IMR-90 (cell line): ENCODE results near the gene LRRC10B. TPM values are rescaled to one million over a fixed set of nuclear protein-coding genes. Genes with fewer than 3 reads are reported as not detected.

Experiments used
- ATAC-seq: fragments of 200-7000 bp; cut with Tn5 transposase; 2 replicates; pipeline ENCODE4 v1.9.1; 2020; ENCODE audit warnings: low read depth, mild to moderate bottlenecking, moderate library complexity
- BruUV-seq: library from RNA; stranded (reverse); fragments of 400-500 nt; replicated peaks from 2 replicates; lab custom pipeline; 2021; lab: Mats Ljungman, UMichigan
- CTCF ChIA-PET: fragments of 300-600 bp; formaldehyde crosslinking; extraction: SDS; loops from one replicate; lab custom pipeline; 2021; ENCODE audit warnings: antibody characterized with exemption; lab: Yijun Ruan, JAX
- POLR2A ChIA-PET: fragments of 300-600 bp; sonication (Branson Sonifier 250); formaldehyde crosslinking; loops from one replicate; lab custom pipeline; 2022; ENCODE audit warnings: antibody characterized with exemption; ENCODE audit not compliant: unreplicated experiment; lab: Charles Lee
- DNase-seq: peaks from one replicate; pipeline ENCODE4 v3.0.0; 2013
- H2AFZ ChIP-seq: replicated peaks from 2 replicates; pipeline ENCODE3; 2013; ENCODE audit warnings: low read length, mild to moderate bottlenecking; ENCODE audit not compliant: poor library complexity
- H2AK5ac ChIP-seq: 2 replicates; pipeline ENCODE4 v1.6.1; 2013; ENCODE audit warnings: low read depth, low read length, inconsistent platforms
- H2AK9ac ChIP-seq: replicated peaks from 2 replicates; pipeline ENCODE3; 2013; ENCODE audit warnings: mild to moderate bottlenecking, low read depth, low read length, moderate library complexity; ENCODE audit not compliant: poor library complexity
- H2BK120ac ChIP-seq: 2 replicates; pipeline ENCODE4 v1.6.1; 2013; ENCODE audit warnings: low read depth, low read length, inconsistent platforms
- H2BK15ac ChIP-seq: 3 replicates; pipeline ENCODE4 v1.6.1; 2013; ENCODE audit warnings: low read depth, low read length, inconsistent platforms
- H2BK20ac ChIP-seq: 2 replicates; pipeline ENCODE4 v1.6.1; 2013; ENCODE audit warnings: low read depth, mild to moderate bottlenecking, inconsistent platforms, low read length, moderate library complexity
- H2BK5ac ChIP-seq: 2 replicates; pipeline ENCODE4 v1.6.1; 2013; ENCODE audit warnings: mild to moderate bottlenecking, low read depth, low read length, inconsistent platforms; ENCODE audit not compliant: poor library complexity, severe bottlenecking
- H3K14ac ChIP-seq: replicated peaks from 2 replicates; pipeline ENCODE4 v1.6.1; 2013; ENCODE audit warnings: low read depth, low read length, inconsistent platforms
- H3K18ac ChIP-seq: 2 replicates; pipeline ENCODE4 v1.6.1; 2013; ENCODE audit warnings: low read depth, low read length, control low read depth
- H3K23ac ChIP-seq: 2 replicates; pipeline ENCODE4 v1.6.1; 2013; ENCODE audit warnings: low read depth, low read length, inconsistent platforms
- H3K27ac ChIP-seq: 2 replicates; pipeline ENCODE4 v1.5.1; 2013; ENCODE audit warnings: mild to moderate bottlenecking, control low read depth, low read length; ENCODE audit not compliant: insufficient read depth
- H3K27me3 ChIP-seq: 2 replicates; pipeline ENCODE4 v1.6.1; 2013; ENCODE audit warnings: low read length; ENCODE audit not compliant: control insufficient read depth, insufficient read depth
- H3K36me3 ChIP-seq: 2 replicates; pipeline ENCODE4 v1.6.1; 2013; ENCODE audit warnings: low read length, mixed read lengths; ENCODE audit not compliant: control insufficient read depth, insufficient read depth
- H3K4ac ChIP-seq: 2 replicates; pipeline ENCODE4 v1.6.1; 2013; ENCODE audit warnings: low read depth, low read length, inconsistent platforms
- H3K4me1 ChIP-seq: 2 replicates; pipeline ENCODE4 v1.6.1; 2013; ENCODE audit warnings: low read length, mixed read lengths; ENCODE audit not compliant: control insufficient read depth, insufficient read depth
- H3K4me2 ChIP-seq: 2 replicates; pipeline ENCODE4 v1.6.1; 2013; ENCODE audit warnings: low read depth, mild to moderate bottlenecking, control low read depth, low read length, moderate library complexity
- H3K4me3 ChIP-seq: 2 replicates; pipeline ENCODE4 v1.5.1; 2013; ENCODE audit warnings: low read depth, mild to moderate bottlenecking, control low read depth, low read length, moderate library complexity; ENCODE audit not compliant: insufficient read depth
- H3K56ac ChIP-seq: 2 replicates; pipeline ENCODE4 v1.6.1; 2013; ENCODE audit warnings: low read length, inconsistent platforms; ENCODE audit not compliant: insufficient read depth; ENCODE audit errors: extremely low read depth
- H3K79me1 ChIP-seq, 2 experiments: 2 replicates each; pipeline ENCODE4 v1.6.1; 2013; ENCODE audit warnings: low read length in 2 of 2, inconsistent platforms in 1 of 2, low read depth in 1 of 2
- H3K9ac ChIP-seq: 2 replicates; pipeline ENCODE4 v1.6.1; 2013; ENCODE audit warnings: low read depth, low read length, control low read depth
- H3K9me1 ChIP-seq: 2 replicates; pipeline ENCODE4 v1.6.1; 2013; ENCODE audit warnings: low read length, inconsistent platforms; ENCODE audit not compliant: insufficient read depth
- H3K9me3 ChIP-seq: 2 replicates; pipeline ENCODE4 v1.6.1; 2013; ENCODE audit warnings: low read length; ENCODE audit not compliant: control insufficient read depth, insufficient read depth
- H4K20me1 ChIP-seq: 2 replicates; pipeline ENCODE4 v1.6.1; 2013; ENCODE audit warnings: low read length, inconsistent platforms; ENCODE audit not compliant: insufficient read depth
- H4K5ac ChIP-seq: 2 replicates; pipeline ENCODE4 v1.6.1; 2013; ENCODE audit warnings: mild to moderate bottlenecking, low read depth, low read length, control low read depth
- H4K8ac ChIP-seq, 2 experiments: 2 replicates each; pipeline ENCODE4 v1.6.1; 2013; ENCODE audit warnings: low read depth in 2 of 2, low read length in 2 of 2, control low read depth in 1 of 2, inconsistent platforms in 1 of 2
- H4K91ac ChIP-seq: 2 replicates; pipeline ENCODE4 v1.6.1; 2013; ENCODE audit warnings: low read depth, low read length, inconsistent platforms; ENCODE audit not compliant: insufficient read depth
- BHLHE40 ChIP-seq: fragments of 150-350 bp; IDR thresholded peaks from 2 replicates; pipeline ENCODE4 v1.6.1; 2016; ENCODE audit warnings: mild to moderate bottlenecking, low read depth, low read length
- CEBPB ChIP-seq: IDR thresholded peaks from 2 replicates; pipeline ENCODE4 v1.6.1; 2012; ENCODE audit warnings: low read depth, low read length, improper control_type of control experiment
- CHD1 ChIP-seq: IDR thresholded peaks from 2 replicates; pipeline ENCODE4 v1.6.1; 2012; ENCODE audit warnings: low read depth, low read length, improper control_type of control experiment
- CTCF ChIP-seq: conservative IDR thresholded peaks from 2 replicates; pipeline ENCODE4 v1.5.1; 2012; ENCODE audit warnings: mild to moderate bottlenecking, low read depth, low read length, improper control_type of control experiment
- ELK1 ChIP-seq: fragments of 150-350 bp; IDR thresholded peaks from 2 replicates; pipeline ENCODE4 v1.6.1; 2016; ENCODE audit warnings: low read depth, mild to moderate bottlenecking, low read length, moderate library complexity, borderline replicate concordance
- FOS ChIP-seq: fragments of 150-350 bp; IDR thresholded peaks from 2 replicates; pipeline ENCODE4 v1.6.1; 2016; ENCODE audit warnings: low read depth, low read length
- MAFK ChIP-seq: IDR thresholded peaks from 2 replicates; pipeline ENCODE4 v1.6.1; 2012; ENCODE audit warnings: low read depth, low read length, improper control_type of control experiment
- MAZ ChIP-seq: IDR thresholded peaks from 2 replicates; pipeline ENCODE4 v1.6.1; 2012; ENCODE audit warnings: low read depth, mild to moderate bottlenecking, low read length, improper control_type of control experiment, moderate library complexity, borderline replicate concordance
- MXI1 ChIP-seq: IDR thresholded peaks from 2 replicates; pipeline ENCODE4 v1.6.1; 2012; ENCODE audit warnings: low read depth, mild to moderate bottlenecking, low read length, moderate library complexity, borderline replicate concordance
- NFE2L2 ChIP-seq: fragments of 150-350 bp; IDR thresholded peaks from 2 replicates; pipeline ENCODE4 v1.6.1; 2016; ENCODE audit warnings: low read depth, mild to moderate bottlenecking, low read length
- POLR2A ChIP-seq: IDR thresholded peaks from 2 replicates; pipeline ENCODE4 v1.6.1; 2012; ENCODE audit warnings: mild to moderate bottlenecking, low read depth, low read length
- RAD21 ChIP-seq: IDR thresholded peaks from 2 replicates; pipeline ENCODE4 v1.6.1; 2012; ENCODE audit warnings: low read length, improper control_type of control experiment
- RCOR1 ChIP-seq: IDR thresholded peaks from 2 replicates; pipeline ENCODE4 v1.6.1; 2012; ENCODE audit warnings: mild to moderate bottlenecking, low read length, improper control_type of control experiment; ENCODE audit not compliant: insufficient replicate concordance
- RFX5 ChIP-seq: IDR thresholded peaks from 2 replicates; pipeline ENCODE4 v1.8.0; 2012; ENCODE audit warnings: low read depth, mild to moderate bottlenecking, low read length, moderate library complexity
- SMC3 ChIP-seq: fragments of 150-350 bp; IDR thresholded peaks from 2 replicates; pipeline ENCODE4 v1.6.1; 2016; ENCODE audit warnings: low read depth, mild to moderate bottlenecking, antibody characterized with exemption, low read length, moderate library complexity
- USF2 ChIP-seq: fragments of 150-350 bp; IDR thresholded peaks from 2 replicates; pipeline ENCODE4 v1.6.1; 2017; ENCODE audit warnings: mild to moderate bottlenecking, antibody characterized with exemption, low read length, low read depth
- WGBS, 2 experiments: methylation state at CpG; one replicate each; pipeline versions ENCODE4 v1.1.5 to v1.1.7; 2013; ENCODE audit warnings: missing lambda C conversion rate in 2 of 2; ENCODE audit not compliant: insufficient read length in 1 of 2; ENCODE audit errors: extremely low coverage in 2 of 2; 5-methylcytosine and 5-hydroxymethylcytosine counted together
- dilution Hi-C: fragments of 300-500 bp; cut with HindIII; formaldehyde crosslinking; loops from one replicate; pipeline ENCODE4 v1.14.3; 2018; ENCODE audit warnings: low sequenced_read_pairs; ENCODE audit not compliant: unreplicated experiment
- in situ Hi-C: fragments of 300-500 bp; cut with MboI; formaldehyde crosslinking; loops from 3 replicates; pipeline ENCODE4 v1.14.3; 2019; ENCODE audit warnings: low sequenced_read_pairs, inconsistent platforms, mixed read lengths
- intact Hi-C: fragments of 100-400 bp; cut with micrococcal nuclease; formaldehyde crosslinking; loops from 2 replicates; pipeline ENCODE4 v1.10.0; 2022
- polyA plus RNA-seq, 3 experiments: library from polyadenylated mRNA; depleted of rRNA; stranded (reverse); fragments of >200 nt; gene quantifications; 2 replicates each; pipeline ENCODE4 v1.2.3, GENCODE V29; 2012; ENCODE audit warnings: low replicate concordance in 1 of 3
- total RNA-seq: library from RNA; depleted of rRNA; stranded (reverse); fragments of >200 nt; gene quantifications from 2 replicates; pipeline ENCODE4 v1.2.3, GENCODE V29; 2012

Gene LRRC10B
- total and polyA plus RNA-seq, 2 of the 4 experiments (the other 2 are of a cell fraction) = not detected

DNA sequence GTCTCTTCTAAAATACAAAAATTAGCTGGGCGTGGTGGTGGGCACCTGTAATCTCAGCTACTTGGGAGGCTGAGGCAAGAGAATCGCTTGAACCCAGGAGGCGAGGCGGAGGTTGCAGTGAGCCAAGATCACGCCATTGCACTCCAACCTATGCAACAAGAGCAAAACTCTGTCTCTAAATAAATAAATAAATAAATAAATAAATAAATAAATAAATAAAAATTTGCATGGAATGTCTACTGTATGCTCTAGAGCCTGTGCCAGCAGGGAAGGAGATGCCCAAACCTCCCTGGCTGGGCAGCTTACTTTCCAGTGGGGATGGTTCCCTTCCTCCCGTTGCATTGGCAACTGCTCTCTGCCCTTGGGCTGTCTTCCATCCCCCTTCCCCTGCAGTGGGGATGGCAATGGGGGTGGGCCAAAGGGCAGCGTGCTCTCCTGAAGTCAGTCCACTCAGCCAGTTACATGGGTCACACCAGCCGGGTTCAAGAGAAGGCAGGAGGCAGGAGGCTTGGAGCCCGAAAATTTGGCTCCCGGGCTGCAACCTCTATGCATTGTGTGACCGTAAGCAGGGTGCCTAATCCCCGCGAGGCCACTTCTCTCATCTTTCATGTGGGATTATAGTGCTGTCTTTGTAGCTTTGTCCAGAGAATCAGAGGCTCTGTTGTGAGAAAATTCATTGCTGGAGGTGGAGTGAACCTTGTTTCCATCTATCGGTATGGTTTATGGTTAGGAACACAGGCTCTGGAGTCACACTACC is 1.4 kb upstream of the LRRC10B start:
- H2AK5ac ChIP-seq = no peak overlapping the region
- no peak overlapping the region for H3K18ac ChIP-seq
- no peaks in the 10 kb centered on the region for H3K4me1 ChIP-seq
- no peak overlapping the region for H2BK5ac ChIP-seq
- ChIA-PET CTCF (no interaction called here), POLR2A (no interaction called here)
- H2BK20ac ChIP-seq = no peak overlapping the region
- intact Hi-C loops (no loop called here), in situ Hi-C loops (no loop called here), dilution Hi-C loops (no loop called here)
- no peak overlapping the region for H2BK15ac ChIP-seq
- no peak overlapping the region for H3K4ac ChIP-seq
- H3K14ac ChIP-seq = no peak overlapping the region
- H3K4me3 ChIP-seq = no peak overlapping the region
- H3K27me3 ChIP-seq = peaks cover 73% of the 10 kb centered on the region
- no peak overlapping the region for H4K91ac ChIP-seq
- WGBS, 2 experiments = 10% methylated on average over 2 of the region's 14 CpGs; no CpG with 5 or more reads in 1 of the 2 experiments
- ATAC-seq (no peak), DNase-seq (no peak)
- no peak for TF ChIP-seq CHD1
- no peak for TF ChIP-seq NFE2L2
- TF ChIP-seq MAZ = no peak
- TF ChIP-seq MXI1 = no peak
- no peak for TF ChIP-seq ELK1
- TF ChIP-seq FOS = no peak
- TF ChIP-seq CTCF = no peak
- TF ChIP-seq RFX5 = no peak
- TF ChIP-seq MAFK = no peak
- TF ChIP-seq USF2 = no peak
- no peak for TF ChIP-seq POLR2A
- no peak for TF ChIP-seq RAD21
- TF ChIP-seq SMC3 = no peak
- no peak for TF ChIP-seq CEBPB
- no peak for TF ChIP-seq BHLHE40
- TF ChIP-seq RCOR1 = no peak
- no peak overlapping the region for H3K27ac ChIP-seq
- H3K79me1 ChIP-seq = no peaks in the 10 kb centered on the region
- peak overlapping the region; percentile 32 for H2AFZ ChIP-seq
- H2BK120ac ChIP-seq = no peak overlapping the region
- H3K56ac ChIP-seq = no peak overlapping the region
- H4K8ac ChIP-seq = no peak overlapping the region
- H3K23ac ChIP-seq = no peak overlapping the region
- H3K9me3 ChIP-seq = no peaks in the 10 kb centered on the region; the same call in 1 of the 2 replicates
- H3K9ac ChIP-seq = no peak overlapping the region
- H3K9me1 ChIP-seq = no peaks in the 10 kb centered on the region
- H3K36me3 ChIP-seq = no peaks in the 10 kb centered on the region
- no peak overlapping the region for H2AK9ac ChIP-seq
- no TSS peak for BruUV-seq
- H3K4me2 ChIP-seq = no peak overlapping the region
- no peaks in the 10 kb centered on the region for H4K20me1 ChIP-seq
- H4K5ac ChIP-seq = no peak overlapping the region
